ENCODE results near the gene KLRB1.
"Not testable (repeated sequence)": the region's sequence is repeated elsewhere in the genome, so short reads cannot be mapped to it uniquely, and the experiment has no call there.

The KLRB1 gene

GRCh38 chr12:9610606-9611005 is 2.9 kb upstream of the KLRB1 start:
- not testable (repeated sequence) for H3K36me3 Mint-ChIP-seq (ENCODE audit: insufficient read depth); H3K4me3 Mint-ChIP-seq

DNA sequence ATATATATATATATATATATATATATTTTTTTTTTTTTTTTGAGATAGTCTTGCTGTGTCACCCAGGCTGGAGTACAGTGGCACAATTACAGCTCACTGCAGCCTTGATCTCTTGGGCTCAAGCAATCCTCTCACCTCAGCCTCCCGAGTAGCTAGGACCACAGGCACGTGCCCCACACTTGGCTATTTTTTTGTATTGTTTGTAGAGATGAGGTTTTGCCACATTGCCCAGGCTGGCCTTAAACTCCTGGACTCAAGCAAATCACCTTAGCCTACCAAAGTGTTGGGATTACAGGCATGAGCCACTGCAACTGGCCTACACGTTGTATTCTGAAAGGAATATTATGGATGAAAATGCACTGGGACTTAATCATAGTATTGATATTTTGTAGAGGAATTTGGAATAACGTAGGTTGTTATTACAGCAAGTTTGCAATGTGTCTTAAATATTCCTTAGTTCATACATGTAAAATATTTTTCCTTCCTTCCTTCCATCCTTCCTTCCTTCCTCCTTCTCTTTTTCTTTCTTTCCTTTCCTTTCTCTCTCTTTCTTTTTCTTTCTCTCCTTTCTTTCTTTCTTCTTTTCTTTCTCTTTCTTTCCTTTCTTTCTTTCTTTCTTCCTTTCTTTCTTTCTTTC is 862 bp downstream of the KLRB1 start:
- Mint-ChIP-seq H3K4me3 (peak overlapping the region; percentile 62), H3K27me3 (no peaks in the 10 kb centered on the region), H3K27ac (ENCODE audit: low read depth) (peak overlapping the region; percentile 89), H3K9me3 (no peaks in the 10 kb centered on the region), H3K4me1 (peaks cover 20% of the 10 kb centered on the region), H3K36me3 (ENCODE audit: insufficient read depth) (no peaks in the 10 kb centered on the region)
- DNase-seq (ENCODE audit: low spot score in 2 of 2) (no peak), ATAC-seq (replicated peaks; ENCODE audit: extremely low read depth, poor library complexity, severe bottlenecking) (no peak)

More at GRCh38 chr12:9610606-9611005, 2.9 kb upstream of the KLRB1 start:
- not testable (repeated sequence) for DNase-seq (ENCODE audit: low spot score in 2 of 2); ATAC-seq (replicated peaks; ENCODE audit: extremely low read depth, poor library complexity, severe bottlenecking); H3K27me3 Mint-ChIP-seq; H3K27ac Mint-ChIP-seq (ENCODE audit: low read depth); H3K9me3 Mint-ChIP-seq
- H3K4me1 Mint-ChIP-seq, result peaks cover 55% of the 10 kb centered on the region

DNA sequence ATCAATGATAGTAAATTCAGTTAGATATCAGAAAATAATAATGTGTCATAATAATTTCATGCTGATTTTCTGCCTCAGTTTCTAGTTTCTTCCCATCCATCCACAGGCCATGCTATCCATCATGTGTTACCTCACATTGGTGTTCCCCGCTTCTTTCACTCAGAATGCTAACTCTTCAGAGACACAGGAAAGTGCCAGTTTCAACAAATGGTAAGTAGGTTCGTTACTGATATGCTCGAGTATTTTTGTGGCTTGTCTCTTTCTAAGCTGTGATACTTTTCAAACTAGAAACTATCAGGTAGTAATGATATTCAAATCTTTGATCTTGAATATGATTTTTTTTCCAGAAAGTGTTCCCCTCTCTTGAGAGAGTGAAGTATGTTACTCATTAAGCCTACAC is 1.5 kb downstream of the KLRB1 start:
- Mint-ChIP-seq H3K9me3 (no peaks in the 10 kb centered on the region), H3K36me3 (ENCODE audit: insufficient read depth) (no peaks in the 10 kb centered on the region), H3K4me1 (peaks cover 14% of the 10 kb centered on the region), H3K27ac (ENCODE audit: low read depth) (no peak overlapping the region), H3K4me3 (peak overlapping the region; percentile 26), H3K27me3 (no peaks in the 10 kb centered on the region)
- DNase-seq (ENCODE audit: low spot score in 2 of 2), result no peak
- ATAC-seq (replicated peaks; ENCODE audit: extremely low read depth, poor library complexity, severe bottlenecking), result no peak

GRCh38 chr12:9605483-9605882 is 2.2 kb downstream of the KLRB1 start:
- no peaks in the 10 kb centered on the region for H3K27me3 Mint-ChIP-seq
- H3K27ac Mint-ChIP-seq (ENCODE audit: low read depth), result no peak overlapping the region
- ATAC-seq (replicated peaks; ENCODE audit: extremely low read depth, poor library complexity, severe bottlenecking) (no peak), DNase-seq (ENCODE audit: low spot score in 2 of 2) (no peak)
- peaks cover 6% of the 10 kb centered on the region for H3K4me1 Mint-ChIP-seq
- H3K9me3 Mint-ChIP-seq, result no peaks in the 10 kb centered on the region
- no peak overlapping the region for H3K4me3 Mint-ChIP-seq
- H3K36me3 Mint-ChIP-seq (ENCODE audit: insufficient read depth), result no peaks in the 10 kb centered on the region

DNA sequence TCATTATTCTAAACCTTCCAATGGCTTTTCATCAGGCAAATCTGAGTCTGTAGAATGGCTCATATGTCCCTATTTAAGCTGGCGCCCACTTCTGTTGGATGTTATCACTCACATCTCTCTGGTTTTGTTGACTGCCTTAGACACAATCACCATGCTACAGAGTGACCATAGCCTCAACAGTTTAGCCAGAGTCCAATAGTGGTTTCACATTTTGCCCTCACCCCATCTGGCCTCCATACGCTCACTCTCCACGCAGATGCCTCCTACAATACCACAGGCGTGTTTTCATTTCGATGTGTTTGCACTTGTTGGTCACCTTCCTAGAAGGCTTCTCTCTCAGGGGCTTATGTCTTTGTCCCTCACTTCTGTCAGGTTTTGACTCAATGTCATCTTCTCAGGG is 3.4 kb downstream of the KLRB1 start:
- Mint-ChIP-seq H3K4me1 (no peaks in the 10 kb centered on the region), H3K4me3 (no peak overlapping the region), H3K27me3 (no peaks in the 10 kb centered on the region), H3K9me3 (no peaks in the 10 kb centered on the region), H3K27ac (ENCODE audit: low read depth) (no peak overlapping the region), H3K36me3 (ENCODE audit: insufficient read depth) (no peaks in the 10 kb centered on the region)
- DNase-seq (ENCODE audit: low spot score in 2 of 2) (no peak), ATAC-seq (replicated peaks; ENCODE audit: extremely low read depth, poor library complexity, severe bottlenecking) (no peak)

GRCh38 chr12:9600426-9600825 is 7.3 kb downstream of the KLRB1 start:
- H3K9me3 Mint-ChIP-seq; DNase-seq (ENCODE audit: low spot score in 2 of 2); ATAC-seq (replicated peaks; ENCODE audit: extremely low read depth, poor library complexity, severe bottlenecking); H3K4me1 Mint-ChIP-seq; H3K27ac Mint-ChIP-seq (ENCODE audit: low read depth); H3K36me3 Mint-ChIP-seq (ENCODE audit: insufficient read depth); H3K4me3 Mint-ChIP-seq; H3K27me3 Mint-ChIP-seq: not testable (repeated sequence)

GRCh38 chr12:9598363-9598762 is 9.4 kb downstream of the KLRB1 start:
- H3K27me3 Mint-ChIP-seq, result no peaks in the 10 kb centered on the region
- no peaks in the 10 kb centered on the region for H3K9me3 Mint-ChIP-seq
- no peak overlapping the region for H3K4me3 Mint-ChIP-seq
- ATAC-seq (replicated peaks; ENCODE audit: extremely low read depth, poor library complexity, severe bottlenecking), result no peak
- peaks cover 4% of the 10 kb centered on the region for H3K36me3 Mint-ChIP-seq (ENCODE audit: insufficient read depth)
- H3K27ac Mint-ChIP-seq (ENCODE audit: low read depth), result no peak overlapping the region
- DNase-seq (ENCODE audit: low spot score in 2 of 2), result no peak
- no peaks in the 10 kb centered on the region for H3K4me1 Mint-ChIP-seq

GRCh38 chr12:9597365-9597764 is 10.4 kb downstream of the KLRB1 start:
- Mint-ChIP-seq H3K4me1 (no peaks in the 10 kb centered on the region), H3K4me3 (no peak overlapping the region), H3K9me3 (no peaks in the 10 kb centered on the region), H3K27me3 (no peaks in the 10 kb centered on the region), H3K27ac (ENCODE audit: low read depth) (no peak overlapping the region), H3K36me3 (ENCODE audit: insufficient read depth) (peaks cover 4% of the 10 kb centered on the region)
- ATAC-seq (replicated peaks; ENCODE audit: extremely low read depth, poor library complexity, severe bottlenecking), result no peak
- no peak for DNase-seq (ENCODE audit: low spot score in 2 of 2)

GRCh38 chr12:9590441-9590840 is 17.3 kb downstream of the KLRB1 start:
- ATAC-seq (replicated peaks; ENCODE audit: extremely low read depth, poor library complexity, severe bottlenecking) (no peak), DNase-seq (ENCODE audit: low spot score in 2 of 2) (no peak)
- Mint-ChIP-seq H3K27me3 (no peaks in the 10 kb centered on the region), H3K36me3 (ENCODE audit: insufficient read depth) (peaks cover 1% of the 10 kb centered on the region), H3K4me3 (no peak overlapping the region), H3K4me1 (no peaks in the 10 kb centered on the region), H3K9me3 (no peaks in the 10 kb centered on the region), H3K27ac (ENCODE audit: low read depth) (no peak overlapping the region)

- no peak overlapping the region for H3K4me3 Mint-ChIP-seq
- no peaks in the 10 kb centered on the region for H3K9me3 Mint-ChIP-seq
- DNase-seq (ENCODE audit: low spot score in 2 of 2) (no peak), ATAC-seq (replicated peaks; ENCODE audit: extremely low read depth, poor library complexity, severe bottlenecking) (no peak)
- no peak overlapping the region for H3K27ac Mint-ChIP-seq (ENCODE audit: low read depth)
- no peaks in the 10 kb centered on the region for H3K36me3 Mint-ChIP-seq (ENCODE audit: insufficient read depth)
- no peaks in the 10 kb centered on the region for H3K27me3 Mint-ChIP-seq
- no peaks in the 10 kb centered on the region for H3K4me1 Mint-ChIP-seq
These were observed 19.0 kb downstream of the KLRB1 start for GRCh38 chr12:9588749-9589148.

DNA sequence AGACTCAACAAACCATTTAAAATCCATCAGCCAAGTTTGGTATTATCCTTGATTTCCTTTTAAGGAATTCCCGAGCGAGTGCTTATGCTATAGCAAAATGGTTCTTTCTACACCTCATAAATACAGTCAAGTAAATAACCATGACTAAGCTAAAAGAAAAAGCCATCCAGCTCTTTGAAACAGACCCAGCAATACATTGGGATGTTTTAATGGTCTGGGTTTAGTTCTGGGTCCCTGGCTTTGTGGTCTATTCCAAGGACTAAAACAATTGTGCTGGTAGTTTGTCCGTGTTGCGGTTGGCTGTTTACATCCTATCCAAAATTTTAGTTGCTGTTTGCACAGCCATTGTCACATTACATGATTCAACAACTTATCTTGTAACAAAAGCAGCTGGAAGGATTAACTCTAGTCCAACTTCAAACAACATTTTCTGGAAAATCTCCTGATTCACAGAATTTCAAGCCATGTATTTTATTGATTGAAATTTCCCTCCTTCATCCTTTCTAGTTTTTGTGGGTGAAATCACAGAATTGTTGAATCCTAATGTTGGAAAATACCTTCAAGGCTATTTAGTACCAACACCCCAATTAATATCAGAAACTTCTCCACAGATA is 19.6 kb downstream of the KLRB1 start:
- no peaks in the 10 kb centered on the region for H3K27me3 Mint-ChIP-seq
- H3K27ac Mint-ChIP-seq (ENCODE audit: low read depth), result no peak overlapping the region
- no peak overlapping the region for H3K4me3 Mint-ChIP-seq
- H3K9me3 Mint-ChIP-seq, result no peaks in the 10 kb centered on the region
- H3K4me1 Mint-ChIP-seq, result no peaks in the 10 kb centered on the region
- DNase-seq (ENCODE audit: low spot score in 2 of 2) (no peak), ATAC-seq (replicated peaks; ENCODE audit: extremely low read depth, poor library complexity, severe bottlenecking) (no peak)
- no peaks in the 10 kb centered on the region for H3K36me3 Mint-ChIP-seq (ENCODE audit: insufficient read depth)

DNA sequence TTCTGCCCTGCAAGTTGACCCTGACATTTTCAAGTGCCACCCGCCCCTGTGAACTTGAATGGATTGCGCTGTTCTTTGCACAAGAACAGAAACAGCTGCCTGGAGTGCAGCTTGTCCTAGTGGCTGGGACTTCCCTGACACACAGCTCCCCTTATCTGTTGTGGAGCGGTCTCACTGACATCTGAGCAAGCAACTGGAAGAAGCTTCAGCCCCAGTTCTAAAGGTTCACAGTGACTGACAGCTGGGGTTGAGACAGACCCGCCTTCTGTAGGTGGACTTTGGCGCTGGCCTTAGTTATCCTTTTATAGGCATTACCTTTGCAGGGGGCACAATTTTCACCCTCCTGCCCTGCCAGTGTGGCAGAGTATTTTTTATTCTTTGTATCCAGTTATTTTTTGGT is 30.0 kb downstream of the KLRB1 start:
- H3K4me1 Mint-ChIP-seq; ATAC-seq (replicated peaks; ENCODE audit: extremely low read depth, poor library complexity, severe bottlenecking); DNase-seq (ENCODE audit: low spot score in 2 of 2); H3K36me3 Mint-ChIP-seq (ENCODE audit: insufficient read depth); H3K9me3 Mint-ChIP-seq; H3K27ac Mint-ChIP-seq (ENCODE audit: low read depth); H3K4me3 Mint-ChIP-seq; H3K27me3 Mint-ChIP-seq: not testable (repeated sequence)

GRCh38 chr12:9567151-9567550 is 40.6 kb downstream of the KLRB1 start:
- ATAC-seq (replicated peaks; ENCODE audit: extremely low read depth, poor library complexity, severe bottlenecking); H3K27ac Mint-ChIP-seq (ENCODE audit: low read depth); H3K36me3 Mint-ChIP-seq (ENCODE audit: insufficient read depth); DNase-seq (ENCODE audit: low spot score in 2 of 2); H3K27me3 Mint-ChIP-seq; H3K4me3 Mint-ChIP-seq; H3K9me3 Mint-ChIP-seq; H3K4me1 Mint-ChIP-seq: not testable (repeated sequence)
